Osteocyte (in vitro differentiated cells): ENCODE data around the gene GLIS1. TPM values are rescaled to one million over a fixed set of nuclear protein-coding genes. Genes with fewer than 3 reads are reported as not detected.

Experiments used
- DNase-seq: peaks from one replicate; pipeline ENCODE4 v3.0.0; 2021; ENCODE audit warnings: mixed read lengths; ENCODE audit not compliant: unreplicated experiment; ENCODE audit errors: extremely low spot score
- H3K27ac Mint-ChIP-seq: one replicate; pipeline ENCODE4 v1.8.0; 2021; ENCODE audit warnings: mild to moderate bottlenecking, mixed read lengths; ENCODE audit not compliant: unreplicated experiment
- H3K27me3 Mint-ChIP-seq: one replicate; pipeline ENCODE4 v1.8.0; 2021; ENCODE audit warnings: mixed read lengths; ENCODE audit not compliant: unreplicated experiment
- H3K36me3 Mint-ChIP-seq: one replicate; pipeline ENCODE4 v1.8.0; 2021; ENCODE audit warnings: mixed read lengths; ENCODE audit not compliant: unreplicated experiment
- H3K4me1 Mint-ChIP-seq: one replicate; pipeline ENCODE4 v1.8.0; 2021; ENCODE audit warnings: mixed read lengths; ENCODE audit not compliant: unreplicated experiment
- H3K4me3 Mint-ChIP-seq: one replicate; pipeline ENCODE4 v1.8.0; 2021; ENCODE audit warnings: mild to moderate bottlenecking, moderate library complexity, mixed read lengths; ENCODE audit not compliant: unreplicated experiment
- H3K9me3 Mint-ChIP-seq: one replicate; pipeline ENCODE4 v1.8.0; 2021; ENCODE audit warnings: mixed read lengths; ENCODE audit not compliant: unreplicated experiment
- total RNA-seq: library from RNA; stranded (reverse); gene quantifications from 2 replicates; pipeline ENCODE4 v1.2.1, GENCODE V29; 2021
- TF ChIP-seq, protein P1 (sequence below): fragments of 200-600 bp; sonication (generic); IDR thresholded peaks from 2 replicates; pipeline ENCODE4 v1.5.0; 2021; ENCODE audit warnings: antibody characterized with exemption, mild to moderate bottlenecking, moderate library complexity

The GLIS1 gene
- total RNA-seq, 1 donor from 2014 or later = 38.3 TPM

DNA sequence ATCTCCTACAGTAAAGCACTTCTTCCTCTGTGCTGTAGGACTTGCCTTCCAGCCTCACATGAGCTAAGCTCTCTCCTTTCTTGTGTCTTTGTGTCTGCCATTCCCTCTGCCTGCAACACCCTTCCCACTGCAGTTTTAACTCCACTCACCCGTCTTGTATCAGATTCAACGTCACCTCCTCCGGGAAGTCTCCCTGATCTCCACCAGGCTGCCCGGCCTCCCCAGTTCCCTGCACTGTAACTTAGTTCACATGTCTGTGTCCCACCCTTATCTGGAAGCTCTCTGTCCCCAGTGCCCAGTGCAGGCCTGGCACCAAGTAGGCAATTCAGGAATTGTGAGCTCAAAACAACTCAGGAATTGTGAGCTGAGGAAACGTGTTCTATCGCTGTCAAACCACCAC lies 96.4 kb downstream of the GLIS1 start:
- no peak for DNase-seq
- peaks cover 43% of the 10 kb centered on the region for H3K4me1 Mint-ChIP-seq
- H3K9me3 Mint-ChIP-seq = no peaks in the 10 kb centered on the region
- H3K27me3 Mint-ChIP-seq = no peaks in the 10 kb centered on the region
- H3K4me3 Mint-ChIP-seq = no peak overlapping the region
- TF ChIP-seq, protein P1, sequence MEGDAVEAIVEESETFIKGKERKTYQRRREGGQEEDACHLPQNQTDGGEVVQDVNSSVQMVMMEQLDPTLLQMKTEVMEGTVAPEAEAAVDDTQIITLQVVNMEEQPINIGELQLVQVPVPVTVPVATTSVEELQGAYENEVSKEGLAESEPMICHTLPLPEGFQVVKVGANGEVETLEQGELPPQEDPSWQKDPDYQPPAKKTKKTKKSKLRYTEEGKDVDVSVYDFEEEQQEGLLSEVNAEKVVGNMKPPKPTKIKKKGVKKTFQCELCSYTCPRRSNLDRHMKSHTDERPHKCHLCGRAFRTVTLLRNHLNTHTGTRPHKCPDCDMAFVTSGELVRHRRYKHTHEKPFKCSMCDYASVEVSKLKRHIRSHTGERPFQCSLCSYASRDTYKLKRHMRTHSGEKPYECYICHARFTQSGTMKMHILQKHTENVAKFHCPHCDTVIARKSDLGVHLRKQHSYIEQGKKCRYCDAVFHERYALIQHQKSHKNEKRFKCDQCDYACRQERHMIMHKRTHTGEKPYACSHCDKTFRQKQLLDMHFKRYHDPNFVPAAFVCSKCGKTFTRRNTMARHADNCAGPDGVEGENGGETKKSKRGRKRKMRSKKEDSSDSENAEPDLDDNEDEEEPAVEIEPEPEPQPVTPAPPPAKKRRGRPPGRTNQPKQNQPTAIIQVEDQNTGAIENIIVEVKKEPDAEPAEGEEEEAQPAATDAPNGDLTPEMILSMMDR = no peak
- no peaks in the 10 kb centered on the region for H3K36me3 Mint-ChIP-seq
- peak overlapping the region; percentile 29 for H3K27ac Mint-ChIP-seq

DNA sequence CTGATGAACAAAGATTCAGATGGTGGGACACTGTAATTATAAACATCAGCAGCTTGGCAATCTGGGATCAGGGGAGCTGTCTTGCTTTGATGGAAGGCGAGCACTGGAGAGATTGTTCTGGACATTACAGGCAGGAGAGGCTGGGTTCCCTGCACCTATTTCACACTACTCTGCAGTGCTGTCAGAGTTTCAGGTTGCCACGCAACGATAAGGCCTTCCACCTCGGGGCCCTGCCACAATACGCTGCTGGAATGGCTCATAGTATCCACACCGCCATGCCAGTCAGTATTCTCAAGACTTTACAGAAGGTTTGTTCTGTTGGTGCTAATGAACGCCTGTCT lies 96.8 kb downstream of the GLIS1 start:
- Mint-ChIP-seq H3K27me3 (no peaks in the 10 kb centered on the region), H3K9me3 (no peaks in the 10 kb centered on the region), H3K27ac (no peak overlapping the region), H3K4me3 (no peak overlapping the region), H3K4me1 (peaks cover 39% of the 10 kb centered on the region), H3K36me3 (no peaks in the 10 kb centered on the region)
- TF ChIP-seq, protein P1 = no peak
- DNase-seq = no peak

DNA sequence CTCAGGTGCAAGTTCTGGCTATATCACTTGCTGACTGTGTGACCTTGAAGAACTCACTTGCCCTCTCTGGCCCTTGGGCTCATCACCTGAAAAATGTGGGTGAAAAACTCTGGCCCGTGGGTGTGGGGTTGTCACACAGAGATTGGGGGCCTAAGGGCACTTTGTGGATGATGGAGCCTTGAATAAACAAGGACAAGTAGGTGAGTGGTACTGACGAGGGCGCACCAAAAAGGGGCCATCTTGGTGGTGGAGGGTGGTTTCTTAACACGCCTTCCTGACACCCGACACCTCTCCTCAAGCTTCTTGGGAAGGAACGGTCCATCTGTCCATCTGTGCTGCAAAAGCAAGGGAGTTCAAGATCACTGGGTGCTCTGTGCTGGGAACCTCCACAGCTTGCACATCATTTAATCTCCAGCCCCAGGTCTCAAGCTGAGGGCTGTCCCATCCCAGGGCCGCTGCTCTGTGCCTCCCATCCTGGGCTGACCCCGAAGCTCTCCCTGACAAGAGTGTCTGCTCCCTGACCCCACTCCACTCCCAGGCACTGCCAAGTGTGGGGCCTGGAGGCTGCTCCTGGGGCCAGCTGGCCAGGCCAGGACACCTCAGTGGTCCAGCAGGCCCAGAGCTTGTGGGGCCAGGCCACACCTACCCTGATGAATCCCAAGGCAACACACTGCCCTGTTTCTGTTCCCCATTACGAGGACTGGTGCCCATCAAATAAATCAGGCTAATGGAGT lies 97.3 kb downstream of the GLIS1 start:
- Mint-ChIP-seq H3K9me3 (no peaks in the 10 kb centered on the region), H3K36me3 (no peaks in the 10 kb centered on the region), H3K4me1 (peaks cover 39% of the 10 kb centered on the region), H3K27me3 (no peaks in the 10 kb centered on the region), H3K27ac (no peak overlapping the region), H3K4me3 (no peak overlapping the region)
- TF ChIP-seq, protein P1 = no peak
- no peak for DNase-seq

DNA sequence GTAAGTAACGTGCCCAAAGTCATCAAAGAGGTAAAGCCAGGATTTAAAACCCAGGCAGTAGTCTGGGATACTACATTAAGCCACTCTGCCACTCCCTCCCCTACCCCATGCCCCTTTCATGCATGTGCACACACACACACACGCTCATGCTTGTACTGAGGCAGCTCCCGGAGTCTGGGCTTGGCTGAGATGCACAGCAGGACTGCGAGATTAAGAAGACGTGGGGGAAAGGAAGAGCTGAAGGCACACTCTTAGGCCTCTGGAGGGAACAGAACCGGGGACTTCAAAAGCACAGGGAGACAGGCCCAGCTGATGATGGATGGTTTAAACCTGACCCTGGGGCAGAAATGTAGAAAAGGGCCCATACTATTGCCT lies 98.3 kb downstream of the GLIS1 start:
- no peak overlapping the region for H3K4me3 Mint-ChIP-seq
- H3K36me3 Mint-ChIP-seq = no peaks in the 10 kb centered on the region
- H3K27ac Mint-ChIP-seq = no peak overlapping the region
- H3K27me3 Mint-ChIP-seq = no peaks in the 10 kb centered on the region
- TF ChIP-seq, protein P1 = no peak
- H3K9me3 Mint-ChIP-seq = no peaks in the 10 kb centered on the region
- DNase-seq = no peak
- H3K4me1 Mint-ChIP-seq = peaks cover 47% of the 10 kb centered on the region

DNA sequence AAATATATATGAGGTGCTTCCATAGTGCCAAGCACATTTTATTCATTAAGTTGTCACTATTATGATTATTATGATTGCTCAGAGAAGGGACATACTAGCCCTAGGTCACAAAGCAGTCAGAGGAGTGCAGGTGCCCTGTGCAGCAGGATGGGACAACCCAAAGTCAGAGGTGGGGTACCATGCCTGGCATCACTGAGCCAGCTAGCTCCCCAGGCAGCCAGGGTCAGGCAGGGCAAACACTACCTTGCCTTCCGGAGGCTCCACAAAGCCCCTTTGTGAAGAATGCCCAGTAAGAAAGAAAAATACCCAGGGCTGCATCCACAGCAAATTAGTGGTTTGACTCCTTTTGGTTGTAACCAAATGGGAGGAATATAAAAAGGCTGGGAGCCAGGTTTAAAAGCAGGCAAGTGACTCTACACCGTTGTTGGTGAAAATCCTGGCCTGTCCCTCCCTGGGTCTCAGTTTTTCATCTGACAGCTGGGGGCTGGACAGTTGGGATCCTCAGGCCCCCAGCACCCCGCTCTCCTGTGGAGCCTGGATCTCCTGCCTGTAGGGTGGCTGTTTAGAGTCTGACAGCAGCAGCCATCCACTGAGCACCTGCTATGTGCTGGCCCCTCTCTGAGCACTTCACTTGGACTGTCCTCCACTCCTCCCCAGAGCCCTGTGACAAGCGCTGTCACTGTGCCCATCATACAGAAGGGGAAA lies 98.8 kb downstream of the GLIS1 start:
- Mint-ChIP-seq H3K27ac (no peak overlapping the region), H3K36me3 (no peaks in the 10 kb centered on the region), H3K9me3 (no peaks in the 10 kb centered on the region), H3K4me1 (peaks cover 45% of the 10 kb centered on the region), H3K4me3 (no peak overlapping the region), H3K27me3 (no peaks in the 10 kb centered on the region)
- TF ChIP-seq, protein P1 = no peak
- DNase-seq = no peak
